HCT116 (cell line): Measurements from ENCODE around the gene MAPK8IP1.

Source experiments
- CTCF ChIP-seq, 3 experiments: fragments of 200-600 bp in 1 of 3; sonication (generic) in 1 of 3; IDR thresholded peaks in 2 of 3; conservative IDR thresholded peaks in 1 of 3; 2 replicates each; pipeline ENCODE4 v1.5.1; 2012 to 2017; ENCODE audit warnings: low read depth in 2 of 3, low read length in 2 of 3, antibody characterized with exemption in 1 of 3, borderline replicate concordance in 1 of 3, control low read depth in 1 of 3, mild to moderate bottlenecking in 1 of 3, mixed read lengths in 1 of 3, mixed run types in 1 of 3, moderate library complexity in 1 of 3; ENCODE audit not compliant: insufficient read depth in 1 of 3
- ELF1 ChIP-seq: IDR thresholded peaks from 2 replicates; pipeline ENCODE4 v1.6.1; 2012; ENCODE audit warnings: low read depth, borderline replicate concordance
- EZH2 ChIP-seq: fragments of 200-600 bp; sonication (generic); IDR thresholded peaks from 2 replicates; pipeline ENCODE4 v1.6.1; 2017; ENCODE audit warnings: antibody characterized with exemption, mixed run types
- JUND ChIP-seq: IDR thresholded peaks from 2 replicates; pipeline ENCODE4 v1.6.1; 2012
- MAX ChIP-seq: IDR thresholded peaks from 2 replicates; pipeline ENCODE4 v1.6.1; 2012
- POLR2A ChIP-seq: IDR thresholded peaks from 2 replicates; pipeline ENCODE4 v1.7.0; 2011; ENCODE audit warnings: borderline replicate concordance; ENCODE audit not compliant: insufficient read depth, insufficient read length; ENCODE audit errors: extremely low read depth
- REST ChIP-seq: IDR thresholded peaks from 2 replicates; pipeline ENCODE4 v1.6.1; 2012; ENCODE audit warnings: low read depth
- SP1 ChIP-seq: IDR thresholded peaks from 2 replicates; pipeline ENCODE4 v1.6.1; 2012; ENCODE audit warnings: low read depth
- ZNF274 ChIP-seq: fragments of 200-500 bp; sonication (Bioruptor generic); IDR thresholded peaks from 2 replicates; pipeline ENCODE4 v1.6.1; 2014; ENCODE audit warnings: mild to moderate bottlenecking, low read depth, low read length, inconsistent platforms

- TF ChIP-seq CTCF (IDR thresholded peaks at IDR 0.05 in 2 of 3, conservative IDR thresholded peaks at IDR 0.05 in 1 of 3; ENCODE audit: borderline replicate concordance in 1 of 3, insufficient read depth in 1 of 3, low read depth in 2 of 3, low read length in 2 of 3) (no peak), ZNF274 (no peak), ELF1 (no peak), SP1 (no peak), REST (no peak), MAX (no peak), POLR2A (no peak), EZH2 (no peak), JUND (no peak)
Observed at GRCh38 chr11:45850446-45850845, 35.0 kb upstream of the MAPK8IP1 start.
